Activated CD4-positive, alpha-beta T cell treated with anti-CD3 and anti-CD28 coated beads, Interleukin-2, amount 50 U/mL, for 24 hours (primary cell): ENCODE measurements around the gene PDXDC1.
"Not testable (repeated sequence)": the region's sequence is repeated elsewhere in the genome, so short reads cannot be mapped to it uniquely, and the experiment has no call there.

Experiments used
- DNase-seq, 2 donors: peaks; one replicate each; pipeline ENCODE4 v3.0.0-alpha.2; 2020; ENCODE audit warnings: low read depth in 1 of 2, low spot score in 1 of 2

The PDXDC1 gene

GRCh38 chr16:15154650-15155562, 180.1 kb downstream of the PDXDC1 start:
- DNase-seq: peak; percentile 63 to 83

- not testable (repeated sequence) for DNase-seq
These were observed 182.8 kb downstream of the PDXDC1 start for GRCh38 chr16:15157644-15158043.

- DNase-seq: not testable (repeated sequence)
These were observed 184.8 kb downstream of the PDXDC1 start for GRCh38 chr16:15159671-15160070.

GRCh38 chr16:15160571-15160970, 185.7 kb downstream of the PDXDC1 start:
- DNase-seq: not testable (repeated sequence)

GRCh38 chr16:15163055-15163454, 188.2 kb downstream of the PDXDC1 start:
- not testable (repeated sequence) for DNase-seq

GRCh38 chr16:15166177-15166576, 191.4 kb downstream of the PDXDC1 start:
- not testable (repeated sequence) for DNase-seq

GRCh38 chr16:15168303-15168702, 193.5 kb downstream of the PDXDC1 start:
- not testable (repeated sequence) for DNase-seq

- not testable (repeated sequence) for DNase-seq
These were observed 194.3 kb downstream of the PDXDC1 start for GRCh38 chr16:15168953-15169652.

- DNase-seq: not testable (repeated sequence)
These were observed 205.1 kb downstream of the PDXDC1 start for GRCh38 chr16:15179909-15180308.

GRCh38 chr16:15180946-15181345, 206.1 kb downstream of the PDXDC1 start:
- DNase-seq: not testable (repeated sequence)

GRCh38 chr16:15184000-15184399, 209.2 kb downstream of the PDXDC1 start:
- DNase-seq: not testable (repeated sequence)
